GM21381 (cell line): ENCODE data around the gene HAT1.
"Not testable (repeated sequence)": the region's sequence is repeated elsewhere in the genome, so short reads cannot be mapped to it uniquely, and the experiment has no call there.

Source experiments
- ATAC-seq: cut with Tn5 transposase; IDR thresholded peaks from one replicate; pipeline ENCODE4 v1.9.1; 2021; ENCODE audit warnings: mild to moderate bottlenecking, moderate library complexity; ENCODE audit not compliant: unreplicated experiment

HAT1 gene

DNA sequence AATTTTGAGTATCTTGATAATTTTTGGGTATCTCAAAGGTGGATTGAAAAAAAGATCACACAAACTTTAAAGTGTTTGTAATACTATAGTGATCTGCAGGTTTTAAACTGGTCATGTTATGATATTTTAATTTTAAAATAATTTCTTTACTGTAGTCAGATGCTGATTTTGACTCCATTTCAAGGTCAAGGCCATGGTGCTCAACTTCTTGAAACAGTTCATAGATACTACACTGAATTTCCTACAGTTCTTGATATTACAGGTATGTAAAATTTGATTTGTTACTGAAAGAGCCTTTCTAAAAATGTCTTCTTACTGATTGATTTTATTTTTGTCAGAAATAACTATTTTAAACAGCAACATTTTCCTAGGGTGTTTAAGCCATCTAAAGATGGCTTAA is 44.4 kb downstream of the HAT1 start:
- ATAC-seq = no peak

DNA sequence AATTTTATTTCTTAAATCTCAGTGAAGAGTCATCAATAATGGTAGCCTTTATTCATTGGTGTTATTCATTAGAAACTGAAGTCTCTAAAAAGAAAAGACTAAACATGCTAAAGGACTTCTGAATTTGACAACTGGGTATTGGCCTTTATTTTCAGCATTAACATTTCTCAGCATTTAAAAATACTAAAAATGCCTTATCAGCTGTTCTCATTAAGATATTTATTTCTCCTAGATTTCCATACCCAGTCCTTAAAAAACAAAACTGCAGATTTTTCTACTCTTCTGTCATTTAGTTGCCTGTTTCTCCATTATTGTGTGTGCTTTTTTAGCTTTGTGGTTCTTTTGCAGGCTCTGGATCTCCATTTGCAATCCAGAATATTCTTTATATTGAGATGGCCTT is 46.2 kb downstream of the HAT1 start:
- no peak for ATAC-seq

DNA sequence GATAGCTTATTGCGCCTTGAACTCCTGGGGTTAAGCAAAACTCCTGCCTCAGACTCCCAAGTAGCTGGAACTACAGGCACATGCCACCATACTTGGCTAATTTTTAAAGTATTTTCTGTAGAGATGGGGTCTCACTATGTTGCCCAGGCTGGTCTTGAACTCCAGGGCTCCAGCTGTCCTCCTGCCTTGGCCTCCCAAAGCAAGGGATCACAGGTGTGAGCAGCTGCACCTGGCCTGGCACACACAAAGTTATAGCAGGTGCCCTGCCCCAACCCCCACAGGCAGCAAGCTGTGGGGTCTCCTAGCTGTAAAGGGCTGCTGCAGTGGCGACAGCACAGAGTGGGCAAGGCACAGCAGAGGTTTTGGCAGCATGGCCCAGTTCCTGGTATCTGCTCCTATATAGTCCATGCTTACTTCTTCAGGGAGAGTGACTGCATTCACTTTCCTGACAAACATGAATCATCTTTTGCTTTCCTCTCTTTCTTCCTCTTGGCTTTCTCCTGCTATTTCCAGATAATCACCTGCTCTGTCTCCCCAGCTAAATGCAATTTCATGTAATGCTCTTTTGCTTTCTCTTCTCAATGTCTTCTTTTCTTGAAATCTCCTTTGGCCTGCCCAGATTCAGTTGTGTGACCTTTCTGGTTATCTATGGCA is 50.2 kb downstream of the HAT1 start:
- no peak for ATAC-seq

DNA sequence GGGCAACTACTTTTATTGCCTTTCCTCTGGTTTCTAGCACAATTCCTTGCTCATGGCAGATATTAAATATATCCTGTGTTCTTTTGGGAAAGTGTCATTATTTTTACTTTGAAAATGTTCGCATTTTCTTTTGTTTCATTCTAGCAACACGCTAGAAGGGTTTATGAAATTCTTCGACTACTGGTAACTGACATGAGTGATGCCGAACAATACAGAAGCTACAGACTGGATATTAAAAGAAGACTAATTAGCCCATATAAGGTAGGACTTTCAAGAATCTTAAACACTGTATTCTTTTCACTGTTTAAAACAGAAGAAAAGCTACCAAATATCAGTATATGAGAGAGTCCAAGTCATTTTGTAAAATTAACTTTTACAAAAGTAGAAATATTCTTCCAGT is 56.8 kb downstream of the HAT1 start:
- ATAC-seq = no peak

DNA sequence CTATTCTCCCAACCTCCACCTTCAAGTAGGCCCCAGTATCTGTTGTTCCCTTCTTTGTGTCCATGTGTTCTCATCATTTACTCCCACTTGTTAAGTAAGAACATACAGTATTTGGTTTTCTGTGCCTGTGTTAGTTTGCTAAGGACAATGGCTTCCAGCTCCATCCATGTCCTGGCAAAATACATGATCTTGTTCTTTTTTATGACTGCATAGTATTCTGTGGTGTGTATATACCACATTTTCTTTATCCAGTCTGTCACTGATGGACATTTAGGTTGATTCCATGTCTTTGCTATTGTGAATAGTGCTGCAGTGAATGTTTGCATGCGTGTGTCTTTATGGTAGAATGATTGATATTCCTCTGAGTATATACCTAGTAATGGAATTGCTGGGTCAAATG is 61.7 kb downstream of the HAT1 start:
- ATAC-seq = not testable (repeated sequence)

GRCh38 chr2:171985076-171985475 is 62.8 kb downstream of the HAT1 start:
- no peak for ATAC-seq

GRCh38 chr2:171986778-171987177 is 64.5 kb downstream of the HAT1 start:
- no peak for ATAC-seq

- ATAC-seq = no peak
Measured at GRCh38 chr2:171991027-171991426, 68.8 kb downstream of the HAT1 start.

GRCh38 chr2:171995586-171995985 is 73.3 kb downstream of the HAT1 start:
- ATAC-seq = no peak

GRCh38 chr2:171996021-171996420 is 73.8 kb downstream of the HAT1 start:
- no peak for ATAC-seq

- not testable (repeated sequence) for ATAC-seq
Measured at GRCh38 chr2:171997031-171997430, 74.8 kb downstream of the HAT1 start.

DNA sequence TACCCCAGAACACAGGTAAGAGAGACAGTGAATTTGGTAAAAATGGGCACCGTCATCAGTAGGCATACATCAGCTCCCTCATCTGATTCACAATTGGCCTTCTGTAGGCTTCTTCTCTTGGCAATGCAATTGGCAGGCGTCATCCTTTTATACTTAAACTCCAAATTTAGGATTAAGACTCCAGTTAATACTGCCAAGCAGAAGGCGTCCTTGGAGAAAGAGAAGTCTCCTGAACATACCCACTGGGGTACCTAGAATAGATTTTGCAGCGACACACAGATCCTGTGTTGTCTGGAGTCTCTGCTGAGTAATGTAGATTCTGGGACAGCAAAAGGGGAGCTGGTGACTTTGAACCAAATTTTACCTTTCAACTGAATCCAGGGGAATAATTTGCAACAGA is 76.9 kb downstream of the HAT1 start:
- ATAC-seq = no peak

GRCh38 chr2:171999604-172000469 is 77.6 kb downstream of the HAT1 start, which contains the start of gene METAP1D:
Gene METAP1D (plus strand): TSS chr2:171999953. CDS start chr2:171999970, 17 bp downstream.
- ATAC-seq = peak; percentile 98

DNA sequence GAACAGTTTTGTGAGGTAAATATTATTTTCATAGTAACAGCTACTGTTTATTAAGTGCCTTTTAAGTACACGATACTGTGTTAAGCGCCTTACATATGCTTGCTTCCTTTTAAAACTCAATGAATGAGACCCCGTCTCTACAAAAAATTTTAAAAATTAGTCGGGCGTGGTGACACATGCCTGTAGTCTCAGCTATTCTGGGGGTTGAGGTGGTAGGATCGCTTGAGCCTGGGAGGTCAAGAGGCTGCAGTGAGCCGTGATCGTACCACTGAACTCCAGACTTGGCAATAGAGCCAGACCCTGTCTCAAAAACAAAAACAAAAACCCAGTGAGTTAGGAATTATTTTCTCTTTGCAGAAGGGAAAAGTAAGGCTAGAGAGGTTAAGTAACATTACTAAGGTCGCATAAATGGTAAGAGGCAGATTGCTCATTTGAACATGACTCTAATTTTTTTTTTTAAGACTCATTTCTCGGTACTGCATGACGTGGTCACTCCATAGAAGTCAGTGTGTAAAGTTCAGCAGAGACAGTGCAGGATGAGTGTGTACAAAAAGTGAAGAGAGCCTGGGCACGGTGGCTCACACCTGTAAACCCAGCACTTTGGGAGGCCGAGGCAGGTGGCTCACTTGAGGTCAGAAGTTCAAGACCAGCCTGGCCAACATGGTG is 78.6 kb downstream of the HAT1 start:
- ATAC-seq = no peak

DNA sequence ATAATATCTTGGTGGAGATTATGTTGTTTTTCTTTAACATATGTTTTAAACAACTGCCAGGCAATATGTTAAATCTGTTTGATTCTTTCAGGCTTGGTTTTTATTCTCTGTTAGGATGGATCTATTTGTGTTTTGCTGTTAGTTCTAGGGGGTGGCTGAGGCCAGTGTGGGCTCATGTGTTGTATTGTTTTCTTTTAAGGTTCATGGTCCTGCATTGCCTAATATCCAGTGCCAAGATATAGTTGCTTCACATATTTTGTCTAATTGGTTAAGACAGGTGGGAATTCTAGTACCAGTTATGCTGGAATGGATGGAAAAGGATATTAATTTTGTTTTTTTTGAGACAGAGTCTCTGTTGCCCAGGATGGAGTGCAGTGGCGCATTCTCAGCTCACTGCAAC is 85.1 kb downstream of the HAT1 start:
- no peak for ATAC-seq

DNA sequence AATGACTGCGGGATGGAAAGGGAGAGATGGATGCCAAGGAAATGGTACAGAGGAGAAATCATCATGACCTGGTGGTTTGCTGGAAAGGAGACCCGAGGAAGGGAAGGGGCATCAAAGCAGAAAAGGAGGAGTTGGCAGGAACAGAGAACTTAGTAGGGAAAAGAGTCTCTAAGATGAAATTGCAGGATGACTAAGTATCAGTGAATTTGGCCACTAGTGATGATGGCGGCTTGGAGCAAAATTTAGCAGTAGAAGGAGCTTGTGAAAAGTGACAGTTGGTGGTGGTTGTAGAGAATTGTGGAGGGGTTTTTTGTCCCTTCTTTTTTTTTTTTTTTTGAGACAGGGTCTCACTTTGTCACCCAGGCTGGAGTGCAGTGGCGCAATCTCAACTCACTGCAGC is 87.6 kb downstream of the HAT1 start:
- no peak for ATAC-seq

DNA sequence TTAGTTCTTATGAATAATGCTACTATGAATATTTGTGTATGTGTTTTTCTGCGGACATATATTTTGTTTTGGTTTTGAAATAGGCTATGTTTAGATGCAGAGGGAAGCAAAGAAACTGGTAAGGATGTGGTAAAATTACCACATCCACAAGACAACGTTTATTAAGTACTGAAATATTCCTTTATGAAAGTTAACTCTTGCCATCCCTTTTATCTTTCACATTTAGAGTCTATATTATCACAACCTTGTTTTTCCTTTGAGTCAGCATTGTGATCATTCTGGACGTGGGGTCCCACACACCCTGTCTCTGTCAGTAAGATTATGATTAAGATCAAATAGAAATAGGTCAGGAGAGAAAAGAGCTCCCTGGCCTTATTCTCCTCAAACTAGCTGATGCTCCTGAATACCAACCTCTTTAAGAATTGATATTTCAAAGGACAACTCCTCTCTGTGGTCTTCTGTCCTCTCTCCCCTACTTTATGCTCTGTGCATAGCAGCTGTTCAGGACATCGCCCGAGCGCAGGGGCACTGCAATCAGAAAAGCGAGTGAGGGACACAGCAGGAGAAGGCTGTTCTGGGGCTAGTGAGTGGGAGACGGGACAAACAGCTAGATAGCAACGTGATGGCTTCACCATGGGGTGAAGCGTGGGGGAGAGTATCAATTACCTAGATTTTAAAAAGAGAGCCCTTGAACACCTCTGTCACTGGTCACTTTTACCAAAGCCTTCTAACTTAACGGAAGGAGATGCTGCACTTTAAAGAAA is 89.7 kb downstream of the HAT1 start:
- no peak for ATAC-seq

DNA sequence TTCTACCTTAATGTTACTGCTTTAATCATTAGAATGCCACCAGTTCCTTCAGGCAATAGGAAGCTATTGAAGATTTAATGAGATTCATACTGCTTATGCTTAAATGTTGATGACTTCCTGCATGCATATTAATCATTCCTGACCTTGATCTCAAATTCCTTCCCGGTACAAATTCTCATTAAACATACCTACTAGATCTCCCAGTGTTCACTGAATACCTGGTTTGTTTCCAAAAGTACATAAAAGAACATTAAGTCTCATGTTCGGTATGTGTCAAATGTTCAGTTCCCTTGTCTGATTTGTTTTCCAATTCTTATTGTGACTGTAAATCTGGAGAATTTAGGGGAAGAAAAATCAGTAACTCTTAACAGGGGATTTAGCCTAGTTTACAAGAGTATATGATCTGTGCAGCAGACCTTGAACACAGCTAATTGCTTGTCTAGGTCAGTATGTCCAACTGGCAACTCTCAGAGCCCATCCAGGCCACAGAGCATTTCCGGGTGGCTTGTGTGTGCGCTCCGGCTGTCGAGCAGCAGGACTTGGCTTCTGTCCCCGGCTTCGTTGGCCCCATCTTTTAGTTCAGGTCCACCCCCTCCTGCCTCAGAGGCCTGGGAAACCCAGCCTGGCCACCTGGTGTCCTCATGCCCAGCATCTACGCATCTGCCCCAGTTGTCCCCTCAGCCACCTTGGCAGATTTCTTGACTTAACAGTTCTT is 90.6 kb downstream of the HAT1 start:
- ATAC-seq = no peak

DNA sequence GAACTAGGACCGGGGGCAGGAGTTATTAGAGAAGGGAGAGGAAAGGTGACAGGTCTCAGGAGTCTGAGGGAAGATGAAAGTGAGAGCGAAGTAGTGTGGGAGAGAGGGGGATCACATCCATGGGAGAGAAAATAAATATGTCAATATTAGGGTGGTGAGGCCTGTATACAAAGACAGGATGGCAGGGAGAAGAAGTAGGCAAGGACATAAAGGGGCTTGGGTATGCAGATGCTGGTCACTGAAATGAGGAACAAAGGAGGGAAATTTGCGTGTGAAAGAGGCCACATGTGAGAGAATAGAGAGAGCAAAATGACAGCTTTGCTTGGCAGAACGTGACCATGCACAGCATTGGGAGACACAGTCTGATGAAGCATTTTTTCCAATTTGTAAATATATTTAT is 91.1 kb downstream of the HAT1 start:
- ATAC-seq = peak; percentile 74
